NOMO-1 treated with DMSO at 0.1 percent for 48 hours (cell line): ENCODE results near the gene OR6J1.
"Not testable (repeated sequence)": the region's sequence is repeated elsewhere in the genome, so short reads cannot be mapped to it uniquely, and the experiment has no call there.

ENCODE experiments used
- DNase-seq: peaks from one replicate; lab custom pipeline; 2025; ENCODE audit not compliant: unreplicated experiment; lab: John Stamatoyannopoulos, UW

The OR6J1 gene

DNA sequence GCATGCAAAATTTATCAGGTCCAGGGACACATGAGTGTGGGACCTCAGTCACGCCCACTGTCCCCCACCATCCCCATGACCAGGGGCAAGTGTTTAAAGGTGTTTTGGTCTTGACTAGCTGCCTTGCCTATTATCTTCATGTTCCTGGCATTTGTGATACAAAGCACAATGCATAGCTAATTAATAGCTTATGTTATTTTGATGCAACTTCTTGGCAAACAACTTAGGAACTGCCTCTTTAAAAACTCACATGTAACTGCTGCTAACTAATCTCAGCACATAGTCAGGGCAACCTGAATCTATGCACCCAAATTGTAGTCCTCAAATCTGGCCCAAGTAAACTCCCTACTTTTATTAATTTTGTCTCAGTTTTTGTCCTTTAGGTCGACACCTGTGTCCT, 7.4 kb upstream of the OR6J1 start:
- no peak for DNase-seq

DNA sequence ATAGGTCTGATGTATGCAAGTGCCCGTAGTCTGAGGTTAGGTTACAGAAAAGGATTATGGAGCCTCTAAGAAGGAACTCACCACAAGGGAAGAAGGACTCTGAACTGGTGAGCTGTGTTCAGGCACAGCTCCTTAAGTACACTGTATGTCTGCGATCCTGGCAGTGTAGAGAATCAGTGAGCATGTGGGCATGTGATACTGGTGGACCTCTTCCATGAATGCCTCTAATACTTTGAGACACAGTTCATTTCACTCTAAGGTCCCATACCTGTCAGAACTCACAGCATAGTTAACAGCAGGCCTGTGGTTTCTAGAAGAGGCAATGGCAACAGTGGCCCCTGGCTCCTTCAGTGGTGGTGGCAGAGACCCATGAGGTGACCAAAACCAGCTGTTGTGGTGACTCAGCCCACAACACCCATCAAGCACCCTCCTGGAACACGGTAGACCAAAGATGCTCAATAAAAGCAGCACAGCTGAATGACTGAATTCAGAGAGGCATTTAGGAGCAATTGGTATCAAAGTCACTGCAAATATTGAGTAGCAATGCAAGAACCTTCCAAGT, 6.9 kb upstream of the OR6J1 start:
- no peak for DNase-seq

DNA sequence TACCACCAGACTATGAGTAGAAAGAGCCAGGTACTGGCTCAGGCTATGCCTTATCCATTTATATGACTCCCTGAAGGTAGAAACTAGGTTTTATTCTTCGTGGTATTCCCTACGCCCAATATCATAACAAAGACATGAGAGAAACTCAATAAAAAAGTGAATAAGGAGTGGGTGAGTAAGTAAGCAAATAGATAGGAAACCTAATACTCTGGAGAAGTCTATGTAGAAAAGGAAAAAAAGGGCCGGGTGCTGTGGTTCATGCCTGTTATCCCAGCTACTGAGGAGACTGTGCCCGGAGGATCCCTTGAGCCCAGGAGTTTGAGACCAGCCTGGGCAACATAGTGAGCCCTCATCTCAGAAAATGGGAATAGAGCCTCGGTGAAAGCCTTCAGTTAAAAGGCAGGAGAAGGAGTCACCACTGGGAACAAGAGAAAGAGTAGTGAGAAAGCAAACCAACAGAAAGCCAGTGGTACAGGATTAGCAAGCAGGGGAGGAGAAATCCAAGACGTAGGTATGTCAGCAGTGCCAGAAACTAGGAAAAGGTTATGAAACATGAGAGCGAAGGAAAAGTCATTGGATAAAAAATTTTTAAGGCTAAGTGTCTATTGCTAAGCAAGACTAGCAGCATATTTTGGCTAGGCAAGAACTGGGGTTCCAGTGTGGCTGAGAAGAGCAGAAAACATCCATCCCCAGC, 6.0 kb upstream of the OR6J1 start:
- no peak for DNase-seq

DNA sequence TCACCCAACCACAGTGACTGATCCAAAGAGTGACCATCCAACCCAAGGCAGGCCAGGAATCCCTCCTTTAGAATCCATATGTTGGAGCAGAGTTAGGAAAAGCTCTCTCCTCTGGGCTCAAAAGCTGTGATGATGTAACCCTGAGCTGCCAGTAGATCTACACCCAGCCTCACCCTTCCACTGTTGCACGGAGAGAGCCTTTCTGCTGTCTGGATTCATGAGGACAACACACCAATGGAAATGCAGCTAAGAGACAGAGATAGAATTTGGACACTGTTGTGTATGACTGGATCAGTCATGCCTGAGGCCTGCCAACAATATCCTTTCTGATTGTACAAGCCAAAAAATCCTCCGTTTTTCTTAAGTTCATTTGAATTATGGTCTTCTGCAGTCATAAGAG, 4.4 kb upstream of the OR6J1 start:
- DNase-seq = no peak

DNA sequence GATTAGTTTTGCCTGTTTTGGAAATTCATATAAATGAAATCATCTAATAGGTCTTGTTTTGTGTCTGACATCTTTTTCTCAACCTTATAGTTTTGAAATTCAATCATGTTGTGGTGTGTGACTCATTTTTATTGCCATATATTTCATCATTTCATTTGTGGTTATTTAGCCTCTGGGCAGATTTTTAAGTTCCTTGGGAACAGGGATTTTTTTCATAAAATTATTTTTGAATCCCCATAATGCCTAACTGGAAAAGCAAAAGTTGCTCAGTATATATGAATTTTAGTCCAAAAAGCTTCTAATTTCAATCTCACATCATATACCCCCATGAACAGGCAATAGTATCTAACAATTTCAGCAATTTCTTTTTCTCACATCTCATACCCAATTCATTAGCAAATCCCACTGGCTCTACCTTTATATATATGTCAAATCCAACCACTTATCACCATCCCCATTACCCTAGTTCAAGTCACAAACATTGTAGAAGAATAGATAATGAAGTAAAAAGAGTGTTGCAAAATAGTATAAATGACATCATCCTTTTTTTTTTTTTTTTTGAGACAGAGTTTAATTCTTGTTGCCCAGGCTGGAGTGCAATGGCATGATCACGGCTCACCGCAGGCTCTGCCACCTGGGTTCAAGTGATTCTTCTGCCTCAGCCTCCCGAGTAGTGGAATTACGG, 2.6 kb upstream of the OR6J1 start:
- peak; percentile 59 for DNase-seq

DNA sequence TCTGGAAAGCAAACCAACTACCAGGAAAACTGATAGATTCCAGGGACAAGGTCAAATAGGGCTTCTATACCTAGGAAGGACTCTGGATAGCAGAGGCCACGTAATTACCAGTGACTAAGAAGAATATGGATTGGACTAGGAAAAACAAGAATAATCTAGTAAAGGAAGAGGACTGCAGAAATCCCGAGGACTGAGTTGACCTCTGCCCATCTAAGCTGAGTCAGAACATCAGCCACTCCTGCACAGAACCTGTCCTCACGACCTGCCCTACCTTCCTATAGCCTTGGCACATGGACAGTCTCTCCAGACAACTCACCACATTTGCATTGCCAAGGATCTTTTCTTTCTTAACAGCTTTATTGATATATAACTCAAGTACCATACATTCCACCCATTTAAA, 2.3 kb downstream of the OR6J1 start:
- DNase-seq = no peak

DNA sequence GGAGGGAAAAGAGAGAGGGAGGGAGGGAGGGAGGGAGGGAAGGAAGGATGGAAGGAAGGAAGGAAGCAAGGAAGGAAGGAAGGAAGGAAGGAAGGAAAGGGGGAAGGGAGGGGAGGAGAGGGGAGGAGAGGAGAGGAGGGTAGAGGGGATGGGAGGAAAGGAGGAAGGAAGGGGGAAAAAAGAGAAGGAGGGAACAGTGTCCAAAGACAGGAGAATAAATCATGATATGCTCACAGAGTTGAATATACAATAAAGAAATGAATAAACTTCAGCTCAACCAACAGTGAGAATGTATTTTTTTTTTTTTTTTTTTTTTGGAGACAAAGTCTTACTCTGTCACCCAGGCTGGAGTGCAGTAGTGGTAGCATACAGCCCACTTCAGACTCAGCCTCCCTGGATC, 4.0 kb downstream of the OR6J1 start:
- DNase-seq = no peak

DNA sequence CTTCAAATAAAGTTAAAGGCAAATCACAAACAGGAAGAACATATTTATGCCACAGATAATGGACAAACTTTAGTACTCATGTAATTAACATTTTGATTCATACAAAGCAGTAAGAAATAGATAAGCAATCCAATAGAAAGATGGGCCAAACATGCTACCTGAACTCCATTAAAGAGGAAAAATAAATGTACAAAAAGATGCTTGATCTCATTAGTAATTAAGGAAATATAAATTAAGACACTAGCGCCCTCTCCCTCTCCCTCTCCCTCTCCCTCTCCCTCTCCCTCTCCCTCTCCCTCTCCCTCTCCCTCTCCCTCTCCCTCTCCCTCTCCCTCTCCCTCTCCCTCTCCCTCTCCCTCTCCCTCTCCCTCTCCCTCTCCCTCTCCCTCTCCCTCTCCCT, 8.2 kb downstream of the OR6J1 start:
- not testable (repeated sequence) for DNase-seq

DNA sequence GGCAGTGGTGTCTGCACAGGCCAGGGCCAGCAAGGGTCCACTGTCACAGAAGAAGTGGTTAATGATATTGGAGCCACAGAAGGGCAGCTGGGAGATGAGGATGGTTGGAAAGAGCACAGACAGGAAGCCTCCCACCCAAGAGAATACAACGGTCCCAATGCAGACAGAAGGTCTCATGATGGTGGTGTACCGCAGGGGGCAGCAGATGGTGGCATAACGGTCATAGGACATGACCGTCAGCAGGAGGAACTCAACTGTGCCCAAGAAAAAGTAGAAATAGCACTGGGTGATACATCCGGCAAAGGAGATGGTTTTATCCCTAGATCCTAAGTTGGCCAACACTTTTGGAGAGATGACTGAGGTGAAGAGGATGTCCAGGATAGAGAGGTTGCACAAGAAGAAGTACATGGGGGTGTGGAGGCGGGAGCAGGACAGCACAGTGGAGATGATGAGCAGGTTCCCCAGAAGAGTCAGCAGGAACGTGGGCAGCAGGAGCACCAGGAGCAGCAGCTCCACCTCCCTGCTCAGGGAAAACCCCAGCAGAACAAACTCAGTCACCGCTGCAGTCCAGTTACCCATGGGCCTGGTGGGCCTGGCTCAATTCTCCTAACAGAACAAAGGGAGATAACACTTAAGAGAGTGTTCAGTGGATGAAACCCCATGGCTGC, 9.8 kb downstream of the OR6J1 start:
- DNase-seq = no peak

DNA sequence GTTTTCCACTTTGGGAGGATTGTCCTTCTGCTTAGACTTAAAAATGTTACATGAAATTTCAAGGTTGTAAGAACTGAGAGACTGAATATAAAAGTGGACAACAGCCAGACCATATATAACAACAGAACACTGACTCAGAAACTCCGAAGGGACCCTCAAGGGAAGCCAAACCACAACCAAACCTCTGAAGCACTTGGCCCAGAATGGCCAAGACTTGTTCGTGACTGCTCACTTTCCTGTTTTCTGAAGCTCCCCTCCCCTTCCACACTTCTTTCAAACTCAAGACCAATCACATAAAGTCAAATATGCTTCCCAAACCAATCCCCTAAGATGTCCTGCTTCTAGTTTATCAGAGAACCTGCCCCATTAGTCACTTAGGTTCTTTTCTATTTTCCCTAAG, 13.7 kb downstream of the OR6J1 start:
- no peak for DNase-seq

DNA sequence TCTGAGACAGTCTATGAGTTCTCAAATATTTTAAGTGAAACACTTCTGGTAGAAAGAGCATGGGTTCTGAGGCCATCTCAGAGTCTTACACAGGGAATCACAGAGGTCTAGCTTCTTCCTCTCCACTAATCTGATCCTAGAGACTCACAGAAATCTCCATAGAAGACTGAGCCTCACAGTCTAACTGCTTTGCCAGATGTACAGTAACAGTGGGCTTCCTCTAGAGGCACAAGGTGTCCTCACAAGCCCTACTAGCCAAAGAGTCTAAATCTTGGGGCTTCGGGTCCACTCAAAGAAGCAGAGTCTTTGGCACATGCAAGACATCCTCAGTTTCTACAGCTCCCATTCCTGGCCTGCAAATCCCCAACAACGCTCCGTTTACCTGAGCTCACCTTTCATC, 14.1 kb downstream of the OR6J1 start:
- no peak for DNase-seq

DNA sequence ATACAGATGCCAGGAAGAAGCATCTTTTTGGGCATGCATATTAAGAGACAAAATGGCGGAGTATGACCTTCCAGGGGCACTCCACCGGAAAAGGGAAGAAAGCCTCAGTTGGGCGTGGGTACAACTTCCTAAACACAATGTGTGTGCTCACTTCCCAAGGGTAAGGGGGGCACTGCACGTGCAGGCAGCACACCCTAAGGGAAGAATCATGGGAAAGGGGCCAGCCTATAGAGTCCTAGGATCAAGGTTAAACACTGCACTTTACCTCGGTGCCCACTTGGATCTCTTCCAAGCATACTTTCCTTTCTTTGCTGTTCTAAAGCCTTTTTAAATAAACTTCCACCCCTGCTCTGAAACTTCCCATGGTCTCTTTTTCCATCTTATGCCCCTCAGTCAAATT, 14.8 kb downstream of the OR6J1 start:
- DNase-seq = no peak

DNA sequence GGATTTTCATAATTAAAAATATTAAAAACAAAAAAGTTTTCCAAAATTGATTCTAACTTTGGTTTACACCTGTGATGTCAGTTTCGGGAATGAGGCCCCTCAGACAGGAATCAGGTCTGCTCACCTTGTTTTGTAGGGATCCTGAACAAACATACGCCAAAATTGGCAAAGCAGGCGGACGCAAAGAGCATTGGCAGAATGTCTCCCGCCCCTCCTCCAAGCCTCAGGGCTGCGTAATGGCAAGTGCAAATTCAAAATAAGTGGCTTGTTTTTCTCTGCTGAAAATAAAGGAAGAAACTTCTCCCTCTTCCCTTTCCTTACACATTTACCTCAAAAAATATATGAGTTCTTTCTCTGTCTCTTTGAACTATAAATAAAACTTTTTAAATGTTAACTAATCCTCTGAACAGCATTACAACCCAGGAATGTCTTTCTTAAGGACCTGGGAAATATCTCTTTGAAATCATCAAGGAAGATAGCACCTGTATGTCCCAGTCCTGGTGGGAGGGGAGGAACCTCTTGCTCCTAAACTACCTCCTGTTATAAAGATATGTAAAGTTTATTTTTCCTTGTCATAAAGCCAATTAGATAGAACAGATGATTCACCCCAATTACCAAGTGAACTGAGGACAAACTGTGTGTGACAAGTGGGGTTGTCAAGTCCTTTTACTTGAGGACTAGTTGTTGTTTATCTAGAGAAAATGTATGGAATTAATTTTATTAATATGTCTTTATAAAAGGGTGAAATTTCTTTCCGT, 16.5 kb downstream of the OR6J1 start:
- no peak for DNase-seq

DNA sequence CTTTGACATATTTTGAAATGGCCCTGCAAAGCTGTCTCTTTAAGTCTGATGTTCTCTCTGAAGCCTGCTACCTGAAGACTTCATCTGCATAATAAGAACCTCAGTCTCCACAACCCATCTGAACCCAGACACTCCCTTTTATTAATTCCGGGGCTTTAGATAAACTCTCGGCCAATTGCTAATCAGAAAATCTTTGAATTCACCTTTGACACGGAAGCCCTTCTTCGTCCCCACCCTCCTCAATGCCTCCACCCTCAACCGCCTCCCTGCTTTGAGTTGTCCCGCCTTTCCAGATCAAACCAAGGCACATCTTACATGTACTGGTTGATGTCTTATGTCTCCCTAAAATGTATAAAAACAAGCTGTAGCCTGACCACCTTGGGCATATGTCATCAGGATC, 17.6 kb downstream of the OR6J1 start:
- no peak for DNase-seq

DNA sequence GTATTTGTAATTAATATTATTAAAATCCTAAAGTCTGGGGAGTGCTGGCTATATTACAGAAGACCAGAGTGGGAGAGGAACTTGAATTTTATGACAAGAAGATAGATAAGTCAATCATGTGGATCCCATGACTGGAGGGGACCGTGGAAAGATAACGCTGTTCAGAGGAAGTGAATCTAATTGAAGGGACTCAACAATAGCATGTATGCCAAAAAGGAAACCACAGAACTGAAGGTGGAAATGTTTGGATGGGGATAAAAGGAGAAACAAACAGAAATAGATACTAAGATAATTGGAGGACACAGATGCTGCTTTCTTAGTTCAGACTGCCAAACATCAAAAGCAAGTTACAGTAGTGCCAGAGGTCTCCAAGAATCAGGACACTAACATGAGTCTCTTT, 21.1 kb downstream of the OR6J1 start:
- peak; percentile 82 for DNase-seq

DNA sequence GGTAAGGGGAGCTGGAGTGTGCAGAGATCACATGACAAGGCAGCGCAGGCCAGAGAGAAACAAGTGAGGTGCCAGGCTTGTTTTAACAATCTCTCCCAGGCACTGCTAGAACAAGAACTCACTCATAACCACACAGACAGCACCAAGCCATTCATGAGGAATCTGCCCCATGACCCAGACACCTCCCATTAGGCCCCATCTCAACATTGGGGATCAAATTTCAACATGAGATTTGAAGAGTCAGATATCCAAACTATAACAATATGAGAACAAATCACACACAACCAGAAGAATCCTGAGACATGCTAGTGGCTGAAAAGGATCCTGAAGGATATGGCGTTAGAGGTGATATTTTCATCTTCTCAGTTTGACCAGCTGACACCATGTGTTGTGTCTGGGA, 21.9 kb downstream of the OR6J1 start:
- DNase-seq = no peak

DNA sequence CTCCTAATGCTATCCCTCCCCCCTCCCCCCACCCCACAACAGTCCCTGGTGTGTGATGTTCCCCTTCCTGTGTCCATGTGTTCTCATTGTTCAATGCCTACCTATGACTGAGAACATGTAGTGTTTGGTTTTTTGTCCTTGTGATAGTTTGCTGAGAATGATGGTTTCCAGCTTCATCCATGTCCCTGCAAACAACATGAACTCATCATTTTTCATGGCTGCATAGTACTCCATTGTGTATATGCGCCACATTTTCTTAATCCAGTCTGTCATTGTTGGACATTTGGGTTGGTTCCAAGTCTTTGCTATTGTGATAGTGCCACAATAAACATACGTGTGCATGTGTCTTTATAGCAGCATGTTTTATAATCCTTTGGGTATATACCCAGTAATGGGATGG, 28.4 kb downstream of the OR6J1 start:
- not testable (repeated sequence) for DNase-seq

DNA sequence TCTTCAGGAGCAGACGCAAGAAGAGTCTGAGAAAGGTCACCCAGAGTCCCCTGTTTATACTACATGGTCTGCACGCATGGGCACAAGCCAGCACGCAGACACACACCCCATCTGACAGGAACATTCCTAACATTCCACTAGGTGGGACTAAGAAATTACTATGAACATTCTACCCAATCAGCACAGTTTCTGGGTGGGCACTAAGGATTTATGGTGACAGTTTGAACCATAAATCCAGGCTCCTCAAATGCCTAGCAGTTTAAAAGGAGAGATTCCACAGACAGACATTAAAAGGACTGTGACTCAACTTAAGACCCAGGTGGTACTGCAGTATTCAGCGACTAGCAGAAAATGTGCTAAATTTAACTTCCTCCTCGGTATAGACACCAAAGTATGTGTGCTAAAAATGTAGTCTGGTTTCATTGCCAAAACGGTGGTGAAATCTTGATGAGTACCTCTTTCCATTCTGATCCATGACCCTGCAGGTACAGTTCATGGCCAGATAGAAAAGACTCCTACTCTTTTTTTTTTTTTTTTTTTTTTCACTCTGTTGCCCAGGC, 29.8 kb downstream of the OR6J1 start:
- DNase-seq = peak; percentile 56

DNA sequence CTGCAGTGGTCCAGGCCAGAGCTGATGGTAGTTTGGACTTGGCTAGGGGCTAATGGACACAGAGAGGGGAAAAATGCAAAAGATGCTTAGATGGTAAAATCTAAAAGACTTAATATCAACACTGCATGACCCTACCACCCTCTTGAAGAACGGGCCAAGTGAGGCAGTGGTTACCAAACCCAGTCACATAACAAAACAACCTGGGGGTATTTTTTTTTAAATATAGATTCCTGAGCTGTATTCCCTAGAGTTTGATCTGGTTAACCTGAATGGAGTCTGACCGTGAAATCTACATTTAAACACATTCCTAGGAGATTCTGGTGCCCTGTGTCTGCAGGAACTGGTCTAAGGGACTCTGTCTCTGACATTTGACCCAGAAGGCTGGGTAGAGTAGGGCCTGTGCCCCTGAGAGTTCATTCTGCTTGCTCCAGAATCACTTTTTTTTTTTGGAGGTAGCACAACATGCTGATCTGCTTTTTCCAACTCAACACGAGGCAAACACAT, 30.4 kb downstream of the OR6J1 start:
- no peak for DNase-seq

DNA sequence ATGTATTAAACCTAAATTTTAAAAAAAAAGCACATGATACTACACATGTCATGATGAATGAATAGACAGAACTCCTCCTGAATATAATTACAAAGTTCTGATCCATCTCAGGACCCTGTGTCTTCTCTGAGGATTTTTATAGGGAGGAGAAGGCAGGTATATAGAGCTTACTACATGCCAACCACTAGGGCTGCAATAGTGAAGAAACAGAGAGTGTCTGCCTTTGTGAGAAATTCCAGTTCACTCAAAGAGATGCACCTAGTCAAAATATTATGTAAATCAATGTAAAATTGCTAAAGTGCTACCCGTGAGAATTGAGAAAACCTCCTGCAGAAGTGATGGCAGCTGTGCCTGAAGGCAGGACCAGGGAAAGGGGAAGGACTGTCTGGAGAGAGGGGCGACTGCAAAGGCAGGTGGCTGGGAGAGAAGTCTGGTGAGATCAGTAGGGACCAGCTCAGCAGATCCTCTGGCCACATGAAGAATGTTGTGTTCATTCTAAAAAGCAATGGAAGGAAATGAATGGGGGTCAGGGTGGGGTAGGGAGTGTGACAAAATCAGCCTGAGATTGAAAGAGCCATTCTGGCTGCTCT, 31.0 kb downstream of the OR6J1 start:
- no peak for DNase-seq

DNA sequence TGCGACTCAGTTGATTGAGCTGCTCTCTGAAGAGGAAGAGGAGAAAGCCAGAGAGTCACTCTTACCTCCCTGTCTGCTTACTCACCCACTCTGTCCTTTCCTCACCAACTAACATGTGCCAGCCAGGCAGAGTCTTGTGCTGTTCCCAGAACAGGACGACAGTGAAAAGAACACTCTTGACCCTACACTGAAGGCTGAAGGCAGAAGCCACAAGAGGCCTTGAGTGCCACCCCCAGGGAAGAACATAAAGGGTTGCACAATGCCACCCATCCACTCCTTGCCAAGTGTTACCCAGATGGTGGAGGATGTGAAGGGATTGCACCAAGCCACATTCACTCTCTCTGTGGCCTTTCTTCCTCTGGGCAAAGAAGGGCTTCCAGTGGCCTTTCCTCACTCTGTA, 33.2 kb downstream of the OR6J1 start:
- no peak for DNase-seq
